Parathyroid adenoma (tissue), 2 donors: ENCODE results near the gene PSEN2.

ENCODE experiments used
- H2AFZ ChIP-seq: fragments of 300-600 bp; sonication (generic); one replicate; pipeline ENCODE4 v1.7.0; 2017; ENCODE audit warnings: antibody characterized with exemption, mild to moderate bottlenecking
- H3K27ac ChIP-seq: fragments of 300-600 bp; sonication (generic); one replicate; pipeline ENCODE4 v1.7.0; 2017
- H3K27me3 ChIP-seq: fragments of 300-600 bp; sonication (generic); one replicate; pipeline ENCODE4 v1.7.0; 2017; ENCODE audit warnings: low read length; ENCODE audit not compliant: control insufficient read depth, insufficient read depth
- H3K36me3 ChIP-seq: fragments of 300-600 bp; sonication (generic); one replicate; pipeline ENCODE4 v1.7.0; 2017; ENCODE audit warnings: low read length; ENCODE audit not compliant: control insufficient read depth, insufficient read depth
- H3K4me1 ChIP-seq: fragments of 300-600 bp; sonication (generic); one replicate; pipeline ENCODE4 v1.7.0; 2017; ENCODE audit warnings: control low read depth
- H3K4me2 ChIP-seq: fragments of 300-600 bp; sonication (generic); one replicate; pipeline ENCODE4 v1.7.0; 2017; ENCODE audit warnings: low read length
- H3K4me3 ChIP-seq: fragments of 300-600 bp; sonication (generic); one replicate; pipeline ENCODE4 v1.7.0; 2017; ENCODE audit warnings: low read depth, low read length
- H3K79me2 ChIP-seq: fragments of 300-600 bp; sonication (generic); one replicate; pipeline ENCODE4 v1.7.0; 2017; ENCODE audit warnings: control low read depth
- H3K9ac ChIP-seq: fragments of 300-600 bp; sonication (generic); one replicate; pipeline ENCODE4 v1.7.0; 2017; ENCODE audit warnings: mild to moderate bottlenecking
- H3K9me3 ChIP-seq: fragments of 300-600 bp; sonication (generic); one replicate; pipeline ENCODE4 v1.7.0; 2017; ENCODE audit warnings: low read length; ENCODE audit not compliant: control insufficient read depth
- CTCF ChIP-seq: fragments of 300-600 bp; sonication (generic); IDR thresholded peaks from one replicate; pipeline ENCODE4 v1.7.0; 2017; ENCODE audit warnings: antibody characterized with exemption, mild to moderate bottlenecking
- donor health status: primary hyperparathyroidism.

PSEN2 gene

GRCh38 chr1:226891346-226891745, 20.9 kb downstream of the PSEN2 start:
- no peaks in the 10 kb centered on the region for H3K36me3 ChIP-seq

GRCh38 chr1:226891846-226892523, 21.6 kb downstream of the PSEN2 start:
- Histone ChIP-seq H3K4me2 (no peak overlapping the region), H3K4me3 (no peak overlapping the region), H3K9ac (no peak overlapping the region), H3K4me1 (no peaks in the 10 kb centered on the region), H3K27ac (no peak overlapping the region), H3K36me3 (no peaks in the 10 kb centered on the region), H3K9me3 (no peaks in the 10 kb centered on the region), H2AFZ (no peak overlapping the region), H3K79me2 (no peaks in the 10 kb centered on the region), H3K27me3 (no peaks in the 10 kb centered on the region)
- TF ChIP-seq CTCF: no peak

More at GRCh38 chr1:226891346-226891745, 20.9 kb downstream of the PSEN2 start:
- Histone ChIP-seq H2AFZ (no peak overlapping the region), H3K4me2 (no peak overlapping the region), H3K9ac (no peak overlapping the region), H3K79me2 (no peaks in the 10 kb centered on the region), H3K9me3 (no peaks in the 10 kb centered on the region), H3K27ac (no peak overlapping the region), H3K4me1 (no peaks in the 10 kb centered on the region), H3K4me3 (no peak overlapping the region), H3K27me3 (no peaks in the 10 kb centered on the region)
- no peak for TF ChIP-seq CTCF

- H3K9ac ChIP-seq: no peak overlapping the region
- no peaks in the 10 kb centered on the region for H3K36me3 ChIP-seq
- no peak overlapping the region for H3K27ac ChIP-seq
Observed at GRCh38 chr1:226892524-226892875, 22.1 kb downstream of the PSEN2 start.

GRCh38 chr1:226893936-226894335, 23.5 kb downstream of the PSEN2 start:
- H3K36me3 ChIP-seq: no peaks in the 10 kb centered on the region
- H3K9ac ChIP-seq: no peak overlapping the region
- no peak overlapping the region for H3K4me2 ChIP-seq
- H3K27ac ChIP-seq: no peak overlapping the region
- no peaks in the 10 kb centered on the region for H3K27me3 ChIP-seq
- no peaks in the 10 kb centered on the region for H3K4me1 ChIP-seq
- TF ChIP-seq CTCF: no peak
- no peak overlapping the region for H3K4me3 ChIP-seq
- no peak overlapping the region for H2AFZ ChIP-seq
- H3K79me2 ChIP-seq: no peaks in the 10 kb centered on the region
- no peaks in the 10 kb centered on the region for H3K9me3 ChIP-seq

More at GRCh38 chr1:226892524-226892875, 22.1 kb downstream of the PSEN2 start:
- Histone ChIP-seq H3K79me2 (no peaks in the 10 kb centered on the region), H3K4me2 (no peak overlapping the region), H3K4me3 (no peak overlapping the region), H3K27me3 (no peaks in the 10 kb centered on the region), H3K9me3 (no peaks in the 10 kb centered on the region), H3K4me1 (no peaks in the 10 kb centered on the region), H2AFZ (no peak overlapping the region)
- no peak for TF ChIP-seq CTCF

GRCh38 chr1:226894826-226895225, 24.4 kb downstream of the PSEN2 start:
- H3K27ac ChIP-seq: no peak overlapping the region
- no peak overlapping the region for H3K9ac ChIP-seq
- H3K4me1 ChIP-seq: no peaks in the 10 kb centered on the region
- no peak for TF ChIP-seq CTCF
- H3K79me2 ChIP-seq: no peaks in the 10 kb centered on the region
- no peaks in the 10 kb centered on the region for H3K9me3 ChIP-seq
- no peak overlapping the region for H3K4me2 ChIP-seq
- no peaks in the 10 kb centered on the region for H3K36me3 ChIP-seq
- no peak overlapping the region for H3K4me3 ChIP-seq
- H2AFZ ChIP-seq: no peak overlapping the region
- no peaks in the 10 kb centered on the region for H3K27me3 ChIP-seq
